Chondrocyte (in vitro differentiated cells): ENCODE measurements around the gene LIPJ. TPM values are rescaled to one million over a fixed set of nuclear protein-coding genes. Genes with fewer than 3 reads are reported as not detected.

Experiments used
- DNase-seq: peaks from one replicate; pipeline ENCODE4 v3.0.0; 2021; ENCODE audit warnings: mixed read lengths, low spot score
- H3K27ac Mint-ChIP-seq: one replicate; pipeline ENCODE4 v1.8.0; 2021; ENCODE audit warnings: mild to moderate bottlenecking, moderate library complexity, mixed read lengths; ENCODE audit not compliant: unreplicated experiment
- H3K27me3 Mint-ChIP-seq: 2 replicates; pipeline ENCODE4 v1.8.0; 2021; ENCODE audit warnings: low read depth, mixed read lengths
- H3K36me3 Mint-ChIP-seq: 2 replicates; pipeline ENCODE4 v1.8.0; 2021; ENCODE audit warnings: low read depth, mixed read lengths
- H3K4me1 Mint-ChIP-seq: 2 replicates; pipeline ENCODE4 v1.8.0; 2021; ENCODE audit warnings: low read depth, mild to moderate bottlenecking, mixed read lengths
- H3K4me3 Mint-ChIP-seq: one replicate; pipeline ENCODE4 v1.8.0; 2021; ENCODE audit warnings: mild to moderate bottlenecking, moderate library complexity, mixed read lengths; ENCODE audit not compliant: unreplicated experiment
- H3K9me3 Mint-ChIP-seq: 2 replicates; pipeline ENCODE4 v1.8.0; 2021; ENCODE audit warnings: low read depth, mixed read lengths
- long read RNA-seq: library from polyadenylated mRNA; stranded (forward); transcript quantifications from one replicate; pipeline ENCODE4 v2.0.0, GENCODE V29; 2021
- total RNA-seq: library from RNA; stranded (reverse); gene quantifications from 3 replicates; pipeline ENCODE4 v1.2.1, GENCODE V29; 2021
- TF ChIP-seq, protein P1 (sequence below): fragments of 200-600 bp; sonication (generic); IDR thresholded peaks from 2 replicates; pipeline ENCODE4 v1.5.0; 2021; ENCODE audit warnings: antibody characterized with exemption, mild to moderate bottlenecking, moderate library complexity

The LIPJ gene, protein sequence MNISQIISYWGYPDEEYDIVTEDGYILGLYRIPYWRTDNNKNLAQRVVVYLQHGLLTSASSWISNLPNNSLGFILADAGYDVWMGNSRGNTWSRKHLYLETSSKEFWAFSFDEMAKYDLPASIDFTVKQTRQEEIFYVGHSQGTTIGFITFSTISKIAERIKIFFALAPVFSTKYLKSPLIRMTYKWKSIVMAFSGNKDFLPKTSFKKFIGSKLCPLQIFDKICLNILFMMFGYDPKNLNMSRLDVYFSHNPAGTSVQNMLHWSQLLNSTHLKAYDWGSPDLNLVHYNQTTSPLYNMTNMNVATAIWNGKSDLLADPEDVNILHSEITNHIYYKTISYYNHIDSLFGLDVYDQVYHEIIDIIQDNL
- total RNA-seq = not detected in 3 replicates
- long read RNA-seq = 0 reads

DNA sequence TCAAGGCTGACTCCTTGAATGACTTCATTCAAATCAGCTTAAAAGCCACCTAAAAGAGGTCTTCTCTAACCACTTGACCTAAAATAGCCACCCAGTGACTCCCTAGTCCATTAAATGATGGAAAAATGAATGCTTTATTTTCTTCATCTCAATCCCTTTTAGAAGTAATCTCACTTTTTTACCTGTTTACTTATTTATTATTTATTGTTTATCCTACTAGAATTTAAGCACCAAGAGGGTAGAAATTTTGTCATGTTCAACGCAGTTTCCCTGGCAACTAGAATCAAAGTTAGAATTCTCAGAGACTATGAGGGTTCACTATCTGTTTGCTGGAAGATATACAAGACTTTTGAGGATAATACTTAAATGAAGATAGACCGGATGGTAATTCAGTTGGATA, at the start of gene LIPJ:
Gene LIPJ, plus strand, starts transcription at position 301 of the 400 bp plus-strand sequence. CDS start 3,926 bp downstream, outside the sequence.
- Mint-ChIP-seq H3K36me3 (peaks cover 3% of the 10 kb centered on the region), H3K4me1 (peaks cover 11% of the 10 kb centered on the region), H3K27ac (no peak within 1 kb of the TSS), H3K9me3 (peaks cover 12% of the 10 kb centered on the region), H3K27me3 (peaks cover 3% of the 10 kb centered on the region), H3K4me3 (no peak within 1 kb of the TSS)
- TF ChIP-seq, protein P1, sequence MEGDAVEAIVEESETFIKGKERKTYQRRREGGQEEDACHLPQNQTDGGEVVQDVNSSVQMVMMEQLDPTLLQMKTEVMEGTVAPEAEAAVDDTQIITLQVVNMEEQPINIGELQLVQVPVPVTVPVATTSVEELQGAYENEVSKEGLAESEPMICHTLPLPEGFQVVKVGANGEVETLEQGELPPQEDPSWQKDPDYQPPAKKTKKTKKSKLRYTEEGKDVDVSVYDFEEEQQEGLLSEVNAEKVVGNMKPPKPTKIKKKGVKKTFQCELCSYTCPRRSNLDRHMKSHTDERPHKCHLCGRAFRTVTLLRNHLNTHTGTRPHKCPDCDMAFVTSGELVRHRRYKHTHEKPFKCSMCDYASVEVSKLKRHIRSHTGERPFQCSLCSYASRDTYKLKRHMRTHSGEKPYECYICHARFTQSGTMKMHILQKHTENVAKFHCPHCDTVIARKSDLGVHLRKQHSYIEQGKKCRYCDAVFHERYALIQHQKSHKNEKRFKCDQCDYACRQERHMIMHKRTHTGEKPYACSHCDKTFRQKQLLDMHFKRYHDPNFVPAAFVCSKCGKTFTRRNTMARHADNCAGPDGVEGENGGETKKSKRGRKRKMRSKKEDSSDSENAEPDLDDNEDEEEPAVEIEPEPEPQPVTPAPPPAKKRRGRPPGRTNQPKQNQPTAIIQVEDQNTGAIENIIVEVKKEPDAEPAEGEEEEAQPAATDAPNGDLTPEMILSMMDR = no peak
- no peak for DNase-seq

DNA sequence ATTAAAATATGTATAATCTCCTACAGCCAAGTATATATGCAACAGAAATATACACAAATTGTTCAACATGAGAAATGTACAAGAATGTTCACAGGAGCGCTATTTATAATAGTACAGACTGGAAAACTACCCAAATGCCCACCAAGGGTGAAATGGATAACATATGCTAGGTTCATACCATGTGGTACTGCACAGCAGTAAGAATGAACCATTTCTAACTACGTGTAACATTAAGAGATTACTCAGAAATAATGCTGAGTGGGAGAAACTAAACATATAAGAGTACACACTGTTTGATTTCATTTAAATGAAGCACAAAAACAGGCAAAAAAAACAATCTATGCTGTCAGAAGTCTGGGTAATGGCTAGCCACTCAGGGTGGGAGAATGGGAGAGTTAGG, 49.2 kb upstream of the LIPJ start:
- H3K4me1 Mint-ChIP-seq = peaks cover 39% of the 10 kb centered on the region
- no peak overlapping the region for H3K27ac Mint-ChIP-seq
- peaks cover 4% of the 10 kb centered on the region for H3K27me3 Mint-ChIP-seq
- peaks cover 1% of the 10 kb centered on the region for H3K36me3 Mint-ChIP-seq
- H3K4me3 Mint-ChIP-seq = no peak overlapping the region
- no peak for DNase-seq
- no peaks in the 10 kb centered on the region for H3K9me3 Mint-ChIP-seq
- TF ChIP-seq, protein P1 = no peak

DNA sequence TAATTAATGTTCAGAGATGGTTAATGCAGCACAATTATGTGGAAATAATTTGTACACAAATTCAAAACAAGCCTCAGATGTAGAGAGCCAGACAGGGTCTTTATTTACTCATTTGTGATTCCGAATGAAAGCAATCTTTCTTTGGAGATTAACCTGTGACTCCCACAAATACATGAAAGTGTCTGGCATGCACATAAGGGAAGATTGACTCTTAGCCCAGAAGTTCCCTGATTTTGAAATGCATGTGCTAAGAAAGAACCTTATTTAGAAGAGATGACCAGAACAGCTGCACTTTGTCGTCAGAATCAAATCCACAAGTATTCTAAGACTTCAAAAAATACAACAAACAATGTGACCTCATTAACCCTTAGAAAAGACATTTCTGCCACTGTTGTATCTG, 48.5 kb upstream of the LIPJ start:
- H3K27me3 Mint-ChIP-seq = peaks cover 4% of the 10 kb centered on the region
- H3K4me3 Mint-ChIP-seq = no peak overlapping the region
- TF ChIP-seq, protein P1 = no peak
- H3K9me3 Mint-ChIP-seq = no peaks in the 10 kb centered on the region
- H3K4me1 Mint-ChIP-seq = peaks cover 40% of the 10 kb centered on the region
- H3K36me3 Mint-ChIP-seq = peaks cover 1% of the 10 kb centered on the region
- no peak for DNase-seq
- no peak overlapping the region for H3K27ac Mint-ChIP-seq

DNA sequence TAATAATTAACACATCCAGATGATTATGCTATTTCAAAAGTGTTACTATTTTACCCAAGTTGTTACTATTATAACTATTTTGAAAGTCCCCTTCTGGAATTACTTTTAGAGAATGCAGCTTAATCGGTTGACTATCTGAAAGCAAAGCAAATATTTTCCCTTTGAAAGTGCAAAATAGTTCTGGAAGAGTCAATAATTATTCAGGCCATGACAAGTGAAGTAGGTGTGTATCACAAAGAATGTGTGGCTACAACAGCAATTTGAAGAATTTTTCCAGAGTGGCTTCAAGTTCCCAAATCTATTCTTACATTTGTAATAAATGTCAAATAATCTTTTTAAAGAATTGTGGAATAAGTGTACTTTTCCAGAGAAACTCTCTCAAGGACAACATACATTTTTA, 46.2 kb upstream of the LIPJ start:
- H3K4me1 Mint-ChIP-seq = peaks cover 40% of the 10 kb centered on the region
- peak overlapping the region; percentile 37 for H3K27ac Mint-ChIP-seq
- no peaks in the 10 kb centered on the region for H3K27me3 Mint-ChIP-seq
- no peaks in the 10 kb centered on the region for H3K36me3 Mint-ChIP-seq
- TF ChIP-seq, protein P1 = no peak
- H3K4me3 Mint-ChIP-seq = no peak overlapping the region
- DNase-seq = no peak
- H3K9me3 Mint-ChIP-seq = no peaks in the 10 kb centered on the region

DNA sequence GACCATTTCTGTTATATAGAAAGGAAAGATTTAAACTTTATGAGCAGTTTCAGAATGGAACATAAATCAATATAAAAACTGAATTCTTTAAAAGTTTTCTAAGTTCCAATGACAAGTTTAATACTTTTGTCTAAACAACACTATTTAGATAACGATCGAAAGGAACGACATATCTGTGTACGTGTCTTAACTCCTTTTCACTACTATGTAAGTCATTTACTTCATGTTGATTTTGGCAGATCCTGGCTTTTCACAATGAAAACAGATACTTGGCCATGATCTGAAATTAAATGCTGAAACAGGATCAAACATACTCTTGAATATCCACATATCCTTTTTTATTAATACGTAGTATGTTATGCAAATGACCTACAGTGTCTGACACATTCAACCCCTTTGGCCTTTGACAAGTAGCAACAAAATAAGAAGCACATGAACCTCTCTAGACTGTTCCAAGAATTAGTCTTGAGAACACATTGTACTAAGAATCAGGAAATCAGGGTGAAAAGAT, 45.4 kb upstream of the LIPJ start:
- Mint-ChIP-seq H3K36me3 (no peaks in the 10 kb centered on the region), H3K27me3 (no peaks in the 10 kb centered on the region), H3K4me1 (peaks cover 40% of the 10 kb centered on the region), H3K27ac (peak overlapping the region; percentile 79), H3K4me3 (peak overlapping the region; percentile 43), H3K9me3 (no peaks in the 10 kb centered on the region)
- DNase-seq = no peak
- TF ChIP-seq, protein P1 = no peak
